ENCODE data around the gene CNP. TPM values are rescaled to one million over a fixed set of nuclear protein-coding genes. Genes with fewer than 3 reads are reported as not detected.

CNP gene
- total RNA-seq, 4 donors from 2014 or later, result 41.8 to 65.2 (median 53.8) TPM

GRCh38 chr17:41942626-41943373 is 23.8 kb upstream of the CNP start:
- H3K4me1 ChIP-seq, result peaks cover 19 to 24% of the 10 kb centered on the region in 2 donors
- H3K36me3 ChIP-seq, result no peaks in the 10 kb centered on the region
- H3K4me3 ChIP-seq (replicated peaks in 1 of 3), result no peak overlapping the region
- no peaks in the 10 kb centered on the region for H3K9me3 ChIP-seq
- intact Hi-C loops (cut with DNase I), result no loop called here
- WGBS, 2 donors, result 70 to 81% methylated on average over 8 of the region's 8 CpGs
- H3K27me3 ChIP-seq, result no peaks in the 10 kb centered on the region
- no peak for TF ChIP-seq POLR2A (IDR thresholded peaks at IDR 0.05)
- TF ChIP-seq CTCF (IDR thresholded peaks at IDR 0.05), result no peak
- peak overlapping the region; percentile 46 to 76 (median 54) for H3K27ac ChIP-seq
- peak; percentile 17 to 44 for DNase-seq

GRCh38 chr17:41943492-41943891 is 23.1 kb upstream of the CNP start:
- 93 to 95% methylated on average over 3 of the region's 3 CpGs for WGBS, 2 donors
- TF ChIP-seq POLR2A (IDR thresholded peaks at IDR 0.05), result no peak
- no peak for TF ChIP-seq CTCF (IDR thresholded peaks at IDR 0.05)
- no peak for DNase-seq

GRCh38 chr17:41944943-41945342 is 21.7 kb upstream of the CNP start:
- Histone ChIP-seq H3K4me3 (replicated peaks in 1 of 3) (no peak overlapping the region), H3K4me1 (peaks cover 19 to 24% of the 10 kb centered on the region in 2 donors), H3K36me3 (no peaks in the 10 kb centered on the region), H3K27ac (peak overlapping the region; percentile 46 to 86 (median 76)), H3K9me3 (no peaks in the 10 kb centered on the region), H3K27me3 (no peaks in the 10 kb centered on the region)
- DNase-seq, result peak; percentile 62 to 73
- 28 to 48% methylated on average over 3 of the region's 3 CpGs for WGBS, 2 donors
- intact Hi-C loops (cut with DNase I), result no loop called here
- TF ChIP-seq POLR2A (IDR thresholded peaks at IDR 0.05) (no peak), CTCF (IDR thresholded peaks at IDR 0.05) (no peak)

More at GRCh38 chr17:41943492-41943891, 23.1 kb upstream of the CNP start:
- H3K4me3 ChIP-seq (replicated peaks in 1 of 3), result no peak overlapping the region
- H3K36me3 ChIP-seq, result no peaks in the 10 kb centered on the region
- peaks cover 19 to 24% of the 10 kb centered on the region in 2 donors for H3K4me1 ChIP-seq
- intact Hi-C loops (cut with DNase I), result no loop called here
- peak overlapping the region; percentile 46 to 86 (median 76) for H3K27ac ChIP-seq
- H3K27me3 ChIP-seq, result no peaks in the 10 kb centered on the region
- H3K9me3 ChIP-seq, result no peaks in the 10 kb centered on the region

- DNase-seq, result no peak
- WGBS, 2 donors, result 85 to 88% methylated on average over 10 to 11 of the region's 11 CpGs
- intact Hi-C loops (cut with DNase I), result no loop called here
- H3K36me3 ChIP-seq, result no peaks in the 10 kb centered on the region
- H3K27ac ChIP-seq, result no peak overlapping the region
- peaks cover 9 to 10% of the 10 kb centered on the region in 2 donors for H3K4me1 ChIP-seq
- no peak overlapping the region for H3K4me3 ChIP-seq (replicated peaks in 1 of 3)
- TF ChIP-seq POLR2A (IDR thresholded peaks at IDR 0.05), result no peak
- TF ChIP-seq CTCF (IDR thresholded peaks at IDR 0.05), result no peak
- no peaks in the 10 kb centered on the region for H3K27me3 ChIP-seq
- no peaks in the 10 kb centered on the region for H3K9me3 ChIP-seq
Observed at GRCh38 chr17:41948762-41949460, 17.7 kb upstream of the CNP start.

- 94 to 97% methylated on average over 6 of the region's 6 CpGs for WGBS, 2 donors
Observed at GRCh38 chr17:41956522-41956921, 10.1 kb upstream of the CNP start.

More at GRCh38 chr17:41956522-41956921, 10.1 kb upstream of the CNP start:
- TF ChIP-seq CTCF (IDR thresholded peaks at IDR 0.05) (no peak), POLR2A (IDR thresholded peaks at IDR 0.05) (no peak)
- H3K36me3 ChIP-seq, result no peaks in the 10 kb centered on the region
- H3K4me3 ChIP-seq (replicated peaks in 1 of 3), result no peak overlapping the region
- H3K4me1 ChIP-seq, result peaks cover 5 to 6% of the 10 kb centered on the region in 2 donors
- no peaks in the 10 kb centered on the region for H3K27me3 ChIP-seq
- H3K27ac ChIP-seq, result no peak overlapping the region
- H3K9me3 ChIP-seq, result no peaks in the 10 kb centered on the region
- intact Hi-C loops (cut with DNase I), result no loop called here
- DNase-seq, result no peak

Data from thyroid gland (tissue), 4 donors.